IMR-90 (cell line): ENCODE measurements around the gene SMOC1.

Experiments
- CEBPB ChIP-seq: IDR thresholded peaks from 2 replicates; pipeline ENCODE4 v1.6.1; 2012; ENCODE audit warnings: low read depth, low read length, improper control_type of control experiment
- MXI1 ChIP-seq: IDR thresholded peaks from 2 replicates; pipeline ENCODE4 v1.6.1; 2012; ENCODE audit warnings: low read depth, mild to moderate bottlenecking, low read length, moderate library complexity, borderline replicate concordance
- POLR2A ChIP-seq: IDR thresholded peaks from 2 replicates; pipeline ENCODE4 v1.6.1; 2012; ENCODE audit warnings: mild to moderate bottlenecking, low read depth, low read length
- RAD21 ChIP-seq: IDR thresholded peaks from 2 replicates; pipeline ENCODE4 v1.6.1; 2012; ENCODE audit warnings: low read length, improper control_type of control experiment
- TF ChIP-seq, protein P1 (sequence below): fragments of 150-350 bp; IDR thresholded peaks from 2 replicates; pipeline ENCODE4 v1.6.1; 2016; ENCODE audit warnings: low read depth, mild to moderate bottlenecking, low read length, moderate library complexity, borderline replicate concordance
- TF ChIP-seq, protein P2 (sequence below): conservative IDR thresholded peaks from 2 replicates; pipeline ENCODE4 v1.5.1; 2012; ENCODE audit warnings: mild to moderate bottlenecking, low read depth, low read length, improper control_type of control experiment
- TF ChIP-seq, protein P3 (sequence below): fragments of 150-350 bp; IDR thresholded peaks from 2 replicates; pipeline ENCODE4 v1.6.1; 2017; ENCODE audit warnings: mild to moderate bottlenecking, antibody characterized with exemption, low read length, low read depth

DNA sequence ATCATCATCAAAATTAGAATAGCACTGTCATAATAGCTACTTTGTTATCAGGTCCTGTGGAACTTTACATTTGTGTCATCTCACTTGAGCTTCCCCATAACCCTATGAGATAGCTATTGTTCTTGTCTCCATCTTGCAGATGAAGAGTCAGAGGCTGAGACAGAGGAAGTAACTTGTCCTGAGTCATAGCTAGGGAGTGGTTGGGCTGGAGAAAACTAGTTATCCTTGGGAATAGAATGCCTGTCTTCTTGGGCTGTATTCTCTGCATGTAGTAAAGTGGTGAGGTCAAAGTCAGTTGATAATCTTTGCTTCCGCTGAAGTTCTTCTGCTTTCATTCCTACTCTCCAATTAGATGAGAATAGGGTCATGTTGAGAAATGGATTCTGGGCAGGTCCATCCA, 117.0 kb downstream of the SMOC1 start:
- no peak for TF ChIP-seq POLR2A
- TF ChIP-seq, protein P1, sequence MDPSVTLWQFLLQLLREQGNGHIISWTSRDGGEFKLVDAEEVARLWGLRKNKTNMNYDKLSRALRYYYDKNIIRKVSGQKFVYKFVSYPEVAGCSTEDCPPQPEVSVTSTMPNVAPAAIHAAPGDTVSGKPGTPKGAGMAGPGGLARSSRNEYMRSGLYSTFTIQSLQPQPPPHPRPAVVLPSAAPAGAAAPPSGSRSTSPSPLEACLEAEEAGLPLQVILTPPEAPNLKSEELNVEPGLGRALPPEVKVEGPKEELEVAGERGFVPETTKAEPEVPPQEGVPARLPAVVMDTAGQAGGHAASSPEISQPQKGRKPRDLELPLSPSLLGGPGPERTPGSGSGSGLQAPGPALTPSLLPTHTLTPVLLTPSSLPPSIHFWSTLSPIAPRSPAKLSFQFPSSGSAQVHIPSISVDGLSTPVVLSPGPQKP = no peak
- TF ChIP-seq, protein P2, sequence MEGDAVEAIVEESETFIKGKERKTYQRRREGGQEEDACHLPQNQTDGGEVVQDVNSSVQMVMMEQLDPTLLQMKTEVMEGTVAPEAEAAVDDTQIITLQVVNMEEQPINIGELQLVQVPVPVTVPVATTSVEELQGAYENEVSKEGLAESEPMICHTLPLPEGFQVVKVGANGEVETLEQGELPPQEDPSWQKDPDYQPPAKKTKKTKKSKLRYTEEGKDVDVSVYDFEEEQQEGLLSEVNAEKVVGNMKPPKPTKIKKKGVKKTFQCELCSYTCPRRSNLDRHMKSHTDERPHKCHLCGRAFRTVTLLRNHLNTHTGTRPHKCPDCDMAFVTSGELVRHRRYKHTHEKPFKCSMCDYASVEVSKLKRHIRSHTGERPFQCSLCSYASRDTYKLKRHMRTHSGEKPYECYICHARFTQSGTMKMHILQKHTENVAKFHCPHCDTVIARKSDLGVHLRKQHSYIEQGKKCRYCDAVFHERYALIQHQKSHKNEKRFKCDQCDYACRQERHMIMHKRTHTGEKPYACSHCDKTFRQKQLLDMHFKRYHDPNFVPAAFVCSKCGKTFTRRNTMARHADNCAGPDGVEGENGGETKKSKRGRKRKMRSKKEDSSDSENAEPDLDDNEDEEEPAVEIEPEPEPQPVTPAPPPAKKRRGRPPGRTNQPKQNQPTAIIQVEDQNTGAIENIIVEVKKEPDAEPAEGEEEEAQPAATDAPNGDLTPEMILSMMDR = no peak
- TF ChIP-seq, protein P3, sequence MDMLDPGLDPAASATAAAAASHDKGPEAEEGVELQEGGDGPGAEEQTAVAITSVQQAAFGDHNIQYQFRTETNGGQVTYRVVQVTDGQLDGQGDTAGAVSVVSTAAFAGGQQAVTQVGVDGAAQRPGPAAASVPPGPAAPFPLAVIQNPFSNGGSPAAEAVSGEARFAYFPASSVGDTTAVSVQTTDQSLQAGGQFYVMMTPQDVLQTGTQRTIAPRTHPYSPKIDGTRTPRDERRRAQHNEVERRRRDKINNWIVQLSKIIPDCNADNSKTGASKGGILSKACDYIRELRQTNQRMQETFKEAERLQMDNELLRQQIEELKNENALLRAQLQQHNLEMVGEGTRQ = no peak
- TF ChIP-seq RAD21 = no peak
- 0 out of 2 replicates have a peak, but pooled peaks have one; percentile 6 for TF ChIP-seq CEBPB
- no peak for TF ChIP-seq MXI1
